Suppressor macrophage (primary cell): ENCODE results near the gene SMPD4.
"Not testable (repeated sequence)": the region's sequence is repeated elsewhere in the genome, so short reads cannot be mapped to it uniquely, and the experiment has no call there.

Experiments used
- DNase-seq, 4 experiments: peaks; one replicate each; pipeline ENCODE4 v3.0.0-alpha.2; 2020 to 2022

The SMPD4 gene

DNA sequence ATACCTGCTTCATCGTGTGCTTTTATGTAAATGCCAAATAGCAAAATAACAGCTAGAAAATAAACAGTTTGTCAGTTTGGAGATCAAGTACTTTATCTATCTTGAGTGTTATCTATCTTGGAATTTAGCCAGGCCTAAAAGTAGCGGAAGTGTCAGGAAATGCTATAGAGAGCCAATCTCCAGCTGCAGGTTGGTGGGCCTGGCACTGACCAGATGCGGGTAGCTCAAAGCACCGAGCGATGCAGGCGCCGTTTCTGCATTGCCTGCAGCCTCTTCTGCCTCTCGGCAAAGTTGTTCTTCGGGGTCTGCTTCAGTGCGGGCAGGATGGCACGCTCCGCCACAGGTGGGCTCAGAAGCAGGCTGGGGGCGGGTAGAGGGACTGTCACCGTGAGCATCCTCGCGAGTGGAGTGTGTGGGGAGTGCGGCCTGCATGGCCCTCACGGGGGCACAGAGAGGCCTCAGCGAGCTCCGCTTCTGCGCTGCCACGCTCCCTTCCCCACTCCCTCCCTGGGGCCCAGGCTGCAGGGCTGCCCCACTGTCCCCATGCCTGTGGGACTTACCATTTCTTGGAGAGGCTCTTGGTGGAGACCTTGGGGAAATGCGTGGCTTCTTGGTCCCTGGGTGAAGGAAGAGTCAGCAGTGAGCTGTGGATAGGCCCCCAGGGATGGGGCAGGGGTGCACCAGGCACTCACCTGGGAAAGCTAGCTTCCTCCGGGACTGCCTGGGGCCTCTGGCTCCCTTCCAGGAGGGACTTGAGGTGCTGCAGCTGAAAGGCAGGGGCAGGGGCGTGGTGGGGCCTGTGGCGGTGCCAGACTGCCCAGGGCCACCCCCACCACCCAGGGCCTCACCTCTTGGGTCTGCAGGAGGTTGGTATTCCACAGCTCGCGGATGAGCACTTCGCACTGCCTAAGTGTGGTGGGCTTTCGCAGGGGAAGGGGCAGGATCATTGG, 41.8 kb downstream of the SMPD4 start:
- DNase-seq, result not testable (repeated sequence)

DNA sequence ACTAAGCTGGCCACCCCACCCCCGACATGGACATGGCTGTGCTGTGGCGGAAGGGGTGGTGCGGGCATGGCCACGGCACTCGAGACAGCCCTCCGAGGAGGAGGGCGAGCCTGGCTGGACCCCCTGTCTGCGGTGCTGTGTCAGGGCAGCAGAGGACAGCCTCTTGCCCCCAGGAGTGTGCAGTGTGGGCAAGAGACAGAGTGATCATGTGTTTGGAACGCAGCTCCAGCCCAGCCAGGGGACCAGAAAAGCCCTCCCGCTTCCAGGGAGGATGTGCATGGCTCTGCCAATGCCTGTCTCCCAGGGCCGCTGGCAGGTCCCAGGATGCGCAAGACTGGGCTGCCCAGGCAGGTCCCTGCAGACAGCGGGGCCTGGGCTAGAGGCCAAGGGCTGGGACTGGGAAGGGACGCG, 42.6 kb downstream of the SMPD4 start:
- DNase-seq, result not testable (repeated sequence)

DNA sequence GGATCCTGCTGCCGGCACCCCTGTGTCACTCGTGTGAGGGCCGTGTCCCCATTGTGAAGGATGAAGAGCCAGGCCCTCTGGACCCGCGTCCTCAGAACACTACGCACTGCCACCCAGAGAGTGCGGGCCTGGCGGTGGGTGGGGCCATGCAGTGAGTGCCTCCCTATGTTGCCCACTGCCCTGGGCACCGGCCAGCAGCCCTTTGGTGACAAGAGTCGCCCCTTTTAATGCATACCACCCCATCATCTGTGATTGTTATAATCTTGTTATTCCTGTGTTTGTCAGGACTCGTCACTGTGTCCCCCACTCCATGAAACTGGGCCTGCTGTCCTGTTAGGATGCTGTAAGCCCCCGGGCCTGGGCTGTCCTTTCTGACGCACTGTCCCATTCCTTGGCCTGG, 43.1 kb downstream of the SMPD4 start:
- DNase-seq, result not testable (repeated sequence)

DNA sequence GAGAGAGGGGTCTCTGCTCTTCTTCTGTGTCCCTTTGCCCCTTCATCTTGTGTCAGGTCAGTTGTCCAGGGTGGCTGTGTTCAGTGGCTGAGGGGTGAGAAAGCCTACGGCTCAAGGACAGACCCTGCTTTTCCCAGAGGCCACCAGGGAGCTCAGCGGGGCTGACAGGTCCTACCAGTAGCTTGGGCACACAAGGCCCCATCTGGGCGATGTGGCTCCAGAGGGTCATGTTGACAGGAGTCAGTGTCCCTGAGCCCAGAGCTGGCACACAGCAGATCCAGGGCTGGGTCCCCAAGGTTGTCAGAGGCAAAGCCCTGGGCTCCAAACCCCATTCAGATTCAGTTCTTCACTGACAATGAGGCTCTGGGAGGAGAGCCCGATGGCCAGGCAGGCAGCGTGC, 44.3 kb downstream of the SMPD4 start:
- DNase-seq, result not testable (repeated sequence)

DNA sequence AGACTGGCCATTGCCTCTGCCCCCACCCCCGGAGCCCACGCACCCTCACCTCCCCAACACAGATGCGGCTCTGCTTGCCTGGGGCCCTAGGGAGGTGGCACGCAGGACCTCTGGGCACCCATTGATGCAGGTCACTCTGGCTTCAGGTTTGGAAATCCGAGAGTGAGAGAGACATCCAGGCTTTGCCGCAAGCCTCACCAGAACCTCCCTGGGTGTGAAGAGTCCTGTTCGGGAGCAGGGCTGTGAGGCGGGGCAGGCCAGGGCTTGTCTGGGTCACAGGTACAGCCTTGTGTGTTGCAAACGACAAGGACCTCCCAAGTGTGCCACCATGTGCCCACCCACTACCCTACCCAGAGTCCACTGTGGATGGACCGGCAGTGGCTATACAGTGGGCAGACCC, 44.9 kb downstream of the SMPD4 start:
- not testable (repeated sequence) for DNase-seq

DNA sequence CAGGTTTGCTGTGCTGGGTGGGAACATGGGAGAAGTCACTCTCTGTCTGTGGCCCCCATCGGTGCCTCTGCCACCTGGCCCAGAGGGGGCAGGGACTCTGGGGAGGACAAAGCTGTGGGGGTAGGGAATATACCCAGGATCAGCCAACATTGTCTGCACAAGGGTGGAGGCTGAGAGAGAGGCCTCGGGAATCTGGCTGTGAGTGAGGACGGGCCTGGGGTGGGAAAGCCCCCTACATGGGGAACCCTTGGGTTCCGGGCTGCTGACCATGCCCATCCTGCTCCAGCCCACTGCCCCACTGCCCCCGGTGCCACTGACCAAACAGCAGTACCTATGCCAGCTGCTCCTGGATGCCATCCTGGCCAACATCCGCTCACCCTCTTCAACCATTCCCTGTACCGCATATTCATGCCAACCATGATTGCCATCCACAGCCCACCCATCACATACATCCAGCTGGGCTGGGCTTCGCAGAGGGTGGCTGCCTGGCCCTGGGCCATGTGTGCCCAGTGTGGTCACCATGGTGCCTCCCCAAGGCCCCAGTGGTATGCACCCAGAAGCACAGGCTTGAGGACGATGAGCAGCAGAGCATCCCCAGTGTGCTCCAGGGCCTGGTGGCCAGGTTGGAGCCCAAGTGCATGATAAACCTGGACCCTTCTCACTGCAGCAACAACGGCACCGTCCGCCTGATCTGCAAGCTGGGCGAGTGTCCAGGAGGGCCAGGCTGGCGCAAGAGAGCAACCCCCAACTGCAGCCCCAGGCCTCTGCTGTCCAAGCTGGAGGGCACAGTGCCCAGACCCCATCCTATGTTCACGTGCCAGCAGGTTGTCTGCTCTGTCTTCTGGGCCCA, 45.5 kb downstream of the SMPD4 start:
- no peak for DNase-seq

DNA sequence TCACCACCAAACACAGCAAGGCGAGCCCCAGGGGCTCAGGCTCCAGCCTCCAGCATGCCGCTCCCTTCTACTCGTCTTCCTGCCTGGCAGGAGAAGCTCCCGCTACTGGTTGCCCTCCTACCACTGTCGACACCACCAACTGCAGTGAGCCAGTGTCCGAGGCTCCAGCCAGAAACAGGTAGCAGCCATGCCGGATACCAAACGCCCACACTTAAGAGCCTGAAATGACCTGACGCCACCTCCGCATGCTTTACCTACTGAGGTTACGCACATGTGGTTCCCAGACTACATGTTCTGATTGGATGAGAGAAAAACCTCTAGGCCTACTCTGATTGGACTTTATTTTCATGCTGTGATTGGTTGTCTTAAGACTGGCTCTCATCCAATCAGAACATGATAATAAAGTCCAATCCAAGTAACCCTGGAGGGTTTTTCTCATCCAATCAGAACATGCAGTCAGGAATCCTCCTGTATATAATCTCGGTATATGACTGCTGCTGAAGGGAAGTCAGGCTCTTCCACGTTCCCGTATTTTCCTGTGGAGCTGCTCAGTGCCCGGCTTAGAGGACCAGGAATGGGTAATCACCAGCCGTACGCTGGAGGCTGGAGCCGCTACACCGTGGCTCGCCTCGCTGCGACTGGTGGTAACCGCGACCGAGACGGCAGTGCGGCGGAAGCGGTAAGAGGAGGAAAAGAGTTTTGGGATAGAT, 52.1 kb downstream of the SMPD4 start, which contains the start of gene POTEF:
TSS of gene POTEF (minus strand) at position 103 of the 710 bp plus-strand sequence. CDS start 8,707 bp downstream, outside the sequence.
- DNase-seq, result not testable (repeated sequence)

DNA sequence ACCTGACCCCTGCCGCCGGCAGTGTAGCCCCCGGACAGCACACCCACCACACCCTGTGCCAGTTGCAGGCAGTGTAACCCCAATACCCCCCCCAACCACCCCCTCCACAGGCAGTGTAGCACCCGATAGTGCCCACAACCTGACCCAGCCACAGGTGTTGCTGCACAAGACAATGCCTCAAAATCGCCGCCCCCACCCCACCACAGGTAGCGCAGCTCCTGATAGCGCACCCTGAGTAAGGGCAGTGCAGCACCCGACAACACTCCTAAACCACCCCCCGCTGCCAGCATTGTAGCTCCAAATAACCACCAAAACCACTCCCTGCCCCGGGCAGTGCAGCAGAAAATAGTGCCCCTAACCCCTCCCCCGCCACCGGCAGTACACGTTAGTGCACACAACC, 52.9 kb downstream of the SMPD4 start:
- DNase-seq, result not testable (repeated sequence)

DNA sequence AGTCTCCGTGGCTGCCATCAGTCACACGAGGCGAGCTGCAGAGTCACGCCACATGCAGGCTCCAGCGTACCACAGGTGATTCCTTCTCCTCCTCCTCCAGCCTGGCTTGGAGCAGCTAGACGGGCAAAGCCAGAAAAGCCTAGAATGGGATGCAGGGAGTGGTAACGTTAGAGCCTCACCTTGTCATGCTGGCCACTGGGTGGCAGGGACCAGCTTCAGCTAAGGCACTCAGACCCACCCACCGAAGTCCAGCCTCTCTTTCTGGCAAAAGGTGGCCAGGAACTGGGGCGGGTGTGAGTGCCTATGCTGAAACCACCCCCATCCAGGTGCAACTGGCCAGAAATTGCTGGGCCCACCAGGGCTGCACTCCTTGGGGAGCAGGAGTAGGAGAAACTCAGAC, 53.7 kb downstream of the SMPD4 start:
- not testable (repeated sequence) for DNase-seq

DNA sequence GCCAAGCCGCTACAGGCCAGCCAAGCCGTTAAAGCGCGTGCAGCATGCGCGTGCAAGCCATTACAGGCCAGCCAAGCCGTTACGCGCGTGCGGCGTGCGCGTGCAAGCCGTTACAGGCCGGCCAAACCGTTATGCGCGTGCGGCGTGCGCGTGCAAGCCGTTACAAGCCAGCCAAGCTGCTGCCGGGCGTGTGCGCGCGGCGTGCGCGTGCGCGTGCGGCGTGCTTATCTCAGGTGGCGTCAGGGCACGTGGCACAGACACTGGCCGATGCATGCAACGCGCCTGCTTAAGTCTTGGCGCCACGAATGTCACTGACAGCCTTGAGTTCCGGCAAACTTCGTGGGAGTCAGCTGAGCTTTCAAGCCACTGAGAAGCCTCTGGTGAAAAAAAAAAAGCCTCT, 60.5 kb downstream of the SMPD4 start:
- DNase-seq, result not testable (repeated sequence)

DNA sequence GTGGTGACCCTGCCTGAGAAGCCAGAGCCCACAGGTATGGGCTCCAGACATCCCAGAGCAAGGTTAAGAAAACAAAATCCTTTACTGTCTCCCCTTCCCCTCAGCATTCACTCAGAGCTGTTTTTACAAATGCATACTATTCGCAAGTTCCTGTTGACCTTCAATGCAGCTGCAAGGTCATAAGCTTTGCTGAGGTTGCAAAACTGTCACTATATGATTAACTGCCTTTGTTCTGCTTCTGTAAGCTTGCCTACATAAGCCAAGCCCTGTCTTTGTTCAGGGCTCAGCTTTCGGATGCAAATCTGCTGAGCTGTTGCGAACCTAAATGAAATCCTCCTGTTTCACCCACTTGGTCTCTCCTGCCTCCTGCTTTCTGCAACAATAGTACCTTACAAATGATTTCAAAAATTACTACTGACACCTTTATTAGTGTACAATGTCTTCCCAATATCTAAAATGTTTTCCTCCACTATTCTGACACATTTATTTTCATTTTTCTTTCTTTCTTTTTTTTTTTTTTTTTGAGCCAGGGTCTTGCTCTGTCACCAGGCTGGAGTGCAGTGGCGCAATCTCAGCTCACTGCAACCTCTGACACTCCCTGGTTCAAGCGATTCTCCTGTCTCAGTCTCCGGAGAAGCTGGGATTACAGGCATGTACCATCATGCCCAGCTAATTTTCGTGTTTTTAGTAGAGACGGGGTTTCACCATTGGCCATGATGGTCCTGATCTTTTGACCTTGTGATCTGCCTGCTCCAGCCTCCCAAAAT, 78.6 kb downstream of the SMPD4 start:
- DNase-seq, result not testable (repeated sequence)
